Fibroblast of skin of back (primary cell): ENCODE data around the gene DNAJC22.
"Not testable (repeated sequence)": the region's sequence is repeated elsewhere in the genome, so short reads cannot be mapped to it uniquely, and the experiment has no call there.

ENCODE experiments used
- DNase-seq: peaks from one replicate; pipeline ENCODE4 v3.0.0-alpha.2; 2013

Gene DNAJC22

GRCh38 chr12:49375406-49375805 lies 28.7 kb downstream of the DNAJC22 start:
- no peak for DNase-seq

- DNase-seq: no peak
Measured at GRCh38 chr12:49377386-49377785, 30.7 kb downstream of the DNAJC22 start.

- DNase-seq: not testable (repeated sequence)
Measured at GRCh38 chr12:49380184-49380583, 33.5 kb downstream of the DNAJC22 start.

DNA sequence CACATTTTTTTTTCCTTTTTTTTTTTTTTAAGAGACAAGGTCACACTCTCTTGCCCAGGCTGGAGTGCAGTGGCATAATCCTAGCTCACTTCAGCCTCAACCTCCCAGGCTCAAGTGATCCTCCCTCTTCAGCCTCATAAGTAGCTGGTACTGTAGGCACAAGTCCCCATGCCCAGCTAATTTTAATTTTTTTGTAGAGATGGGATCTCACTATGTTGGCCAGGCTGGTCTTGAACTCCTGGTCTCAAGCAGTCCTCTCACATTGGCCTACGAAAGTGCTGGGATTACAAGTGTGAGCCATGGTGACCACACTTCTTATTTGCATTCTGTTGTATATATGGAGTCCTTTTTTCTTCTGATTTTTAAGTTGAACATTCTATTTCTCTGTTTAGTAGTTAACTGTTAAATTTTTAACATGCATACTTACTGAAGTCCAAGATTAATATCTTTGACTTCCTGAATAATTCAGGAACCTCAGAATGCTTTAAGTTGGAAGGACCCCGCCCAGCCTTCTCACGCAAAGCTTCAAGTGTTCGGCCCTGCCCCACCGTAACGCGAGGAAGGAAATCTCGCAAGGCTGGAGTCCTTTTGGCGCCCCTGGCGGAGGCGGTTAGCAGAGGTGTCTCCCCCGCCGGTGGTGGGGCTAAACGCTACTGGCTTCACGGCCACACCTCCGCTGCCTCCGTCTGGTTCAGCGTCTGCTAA lies 42.1 kb downstream of the DNAJC22 start:
- no peak for DNase-seq

GRCh38 chr12:49389387-49389703 lies 42.7 kb downstream of the DNAJC22 start:
- DNase-seq: no peak

GRCh38 chr12:49397000-49397399 lies 50.3 kb downstream of the DNAJC22 start:
- DNase-seq: no peak

DNA sequence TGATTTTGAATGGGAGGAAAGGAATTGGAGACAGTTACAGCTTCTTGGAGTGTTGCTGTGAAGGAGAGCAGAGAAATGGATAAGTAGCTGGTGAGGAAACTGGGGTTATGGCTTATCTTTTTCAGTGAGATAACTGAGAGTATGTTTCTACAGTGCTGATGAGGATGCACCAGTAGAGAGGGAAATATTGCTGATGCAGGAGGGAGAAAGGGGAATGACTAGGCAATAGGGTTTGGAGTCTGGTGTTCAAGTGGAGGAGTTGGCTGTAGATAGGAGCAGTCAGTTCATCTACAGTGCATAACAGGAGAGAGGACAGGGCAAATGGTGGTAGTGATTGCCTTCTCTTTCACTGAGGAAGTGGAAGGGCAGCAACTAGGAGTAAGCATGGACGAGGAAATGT lies 53.6 kb downstream of the DNAJC22 start:
- DNase-seq: no peak
